Stimulated activated effector memory CD8-positive, alpha-beta T cell treated with anti-CD3 and anti-CD28 coated beads, Interleukin-12 subunit alpha, Interleukin-12 subunit beta, amount 100 ng/mL, for 72 hours (primary cell): ENCODE measurements around the gene ENOX1.

Source experiments
- ATAC-seq: fragments of 150-1000 bp; cut with Tn5 transposase; 2 replicates; pipeline ENCODE4 v1.10.0; 2021
- DNase-seq, 2 donors: peaks; one replicate each; pipeline ENCODE4 v3.0.0; 2021 to 2022; ENCODE audit warnings: low spot score in 2 of 2
- H3K27ac Mint-ChIP-seq: one replicate; pipeline ENCODE4 v1.8.0; 2022; ENCODE audit warnings: mild to moderate bottlenecking, mixed read lengths
- H3K36me3 Mint-ChIP-seq: one replicate; pipeline ENCODE4 v1.8.0; 2022; ENCODE audit warnings: mild to moderate bottlenecking, mixed read lengths
- H3K4me1 Mint-ChIP-seq: one replicate; pipeline ENCODE4 v1.8.0; 2022; ENCODE audit warnings: mixed read lengths
- H3K4me3 Mint-ChIP-seq: one replicate; pipeline ENCODE4 v1.8.0; 2022; ENCODE audit warnings: mild to moderate bottlenecking, mixed read lengths
- H3K9me3 Mint-ChIP-seq: one replicate; pipeline ENCODE4 v1.8.0; 2022; ENCODE audit warnings: mixed read lengths

ENOX1 gene

DNA sequence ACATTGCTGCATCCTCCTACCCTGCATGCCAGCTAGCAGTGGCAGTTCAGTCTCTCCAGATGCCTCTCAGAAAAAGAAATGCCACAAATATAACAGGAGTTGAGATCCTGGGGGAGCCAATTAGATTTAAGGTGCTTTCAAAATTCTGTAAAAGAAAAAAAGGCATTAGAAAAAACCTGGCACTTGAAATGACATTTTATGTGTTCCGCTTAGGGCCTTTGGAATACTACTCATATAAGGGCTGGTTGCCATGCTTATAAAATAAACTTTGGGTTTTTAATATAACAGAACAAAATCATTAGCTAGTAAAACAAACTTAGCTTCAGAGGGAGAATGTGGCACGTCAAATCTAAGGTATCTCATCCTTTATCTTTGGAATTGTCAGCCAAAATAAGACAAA, 104.1 kb downstream of the ENOX1 start:
- H3K4me1 Mint-ChIP-seq, result no peaks in the 10 kb centered on the region
- no peak overlapping the region for H3K4me3 Mint-ChIP-seq
- ATAC-seq (no peak), DNase-seq (no peak)
- no peaks in the 10 kb centered on the region for H3K36me3 Mint-ChIP-seq
- peaks cover 2% of the 10 kb centered on the region for H3K9me3 Mint-ChIP-seq
- no peak overlapping the region for H3K27ac Mint-ChIP-seq

DNA sequence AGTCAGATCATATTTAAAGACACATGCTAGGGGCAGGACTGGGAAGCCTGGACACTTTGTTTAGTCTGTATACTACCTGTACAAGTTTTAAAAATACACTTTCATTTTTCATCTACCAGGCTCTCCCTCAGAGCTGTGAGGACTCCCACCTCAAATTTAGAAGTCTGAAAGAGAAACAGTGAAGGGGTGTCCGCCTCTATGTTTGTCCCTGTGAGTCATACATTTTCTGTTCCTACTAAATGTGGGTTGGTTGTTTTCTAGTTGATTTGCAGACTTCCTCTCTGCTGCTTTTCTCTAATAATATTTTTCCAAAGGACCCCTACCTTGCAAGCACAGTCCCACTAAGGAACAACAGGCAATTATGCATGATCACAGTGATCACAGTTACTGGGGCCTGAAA, 110.5 kb downstream of the ENOX1 start:
- ATAC-seq, result no peak

DNA sequence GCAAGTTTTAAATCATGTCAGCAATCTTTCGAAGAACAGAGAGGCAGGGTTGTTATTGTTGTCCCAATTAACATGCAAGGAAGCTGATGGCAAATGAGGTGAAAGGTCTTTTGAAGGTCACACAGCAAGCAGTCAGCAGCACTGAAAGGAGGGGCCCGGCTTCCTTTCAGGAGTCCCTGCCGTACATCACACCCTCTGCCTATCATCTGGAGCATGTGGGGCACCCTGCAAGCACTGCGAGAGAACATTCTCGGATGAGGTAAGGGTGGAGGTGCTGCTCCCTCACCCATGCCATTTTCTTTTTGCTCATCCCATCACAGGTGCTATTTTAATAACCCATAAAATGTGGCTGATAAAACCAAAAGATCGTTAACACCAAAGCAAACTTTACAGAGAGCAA, 111.2 kb downstream of the ENOX1 start:
- no peaks in the 10 kb centered on the region for H3K4me1 Mint-ChIP-seq
- H3K36me3 Mint-ChIP-seq, result no peaks in the 10 kb centered on the region
- no peak overlapping the region for H3K4me3 Mint-ChIP-seq
- no peak overlapping the region for H3K27ac Mint-ChIP-seq
- DNase-seq (no peak), ATAC-seq (no peak)
- no peaks in the 10 kb centered on the region for H3K9me3 Mint-ChIP-seq

More for the DNA sequence above, 110.5 kb downstream of the ENOX1 start:
- Mint-ChIP-seq H3K9me3 (no peaks in the 10 kb centered on the region), H3K4me1 (no peaks in the 10 kb centered on the region), H3K4me3 (no peak overlapping the region), H3K27ac (no peak overlapping the region), H3K36me3 (no peaks in the 10 kb centered on the region)
- DNase-seq, result no peak

DNA sequence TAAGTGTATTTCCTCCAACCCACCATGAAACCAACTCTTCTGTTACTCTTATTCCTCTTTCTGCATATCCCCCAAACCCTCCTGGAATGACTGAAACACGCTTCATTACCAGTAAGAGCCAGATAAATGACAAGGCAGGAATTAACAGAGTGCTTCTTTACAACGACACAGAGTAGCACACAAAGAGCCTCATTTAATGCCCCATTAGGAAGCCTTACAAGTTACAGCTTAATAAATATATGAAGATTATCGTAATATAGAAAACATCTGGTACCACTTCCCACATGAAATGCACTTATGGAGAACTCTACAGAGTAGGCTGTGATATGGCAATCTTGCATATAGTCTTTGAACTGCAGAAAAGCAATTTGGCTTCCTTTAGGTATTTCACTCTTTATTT, 116.8 kb downstream of the ENOX1 start:
- Mint-ChIP-seq H3K4me1 (no peaks in the 10 kb centered on the region), H3K9me3 (no peaks in the 10 kb centered on the region), H3K4me3 (no peak overlapping the region), H3K27ac (no peak overlapping the region), H3K36me3 (no peaks in the 10 kb centered on the region)
- no peak for ATAC-seq
- no peak for DNase-seq

DNA sequence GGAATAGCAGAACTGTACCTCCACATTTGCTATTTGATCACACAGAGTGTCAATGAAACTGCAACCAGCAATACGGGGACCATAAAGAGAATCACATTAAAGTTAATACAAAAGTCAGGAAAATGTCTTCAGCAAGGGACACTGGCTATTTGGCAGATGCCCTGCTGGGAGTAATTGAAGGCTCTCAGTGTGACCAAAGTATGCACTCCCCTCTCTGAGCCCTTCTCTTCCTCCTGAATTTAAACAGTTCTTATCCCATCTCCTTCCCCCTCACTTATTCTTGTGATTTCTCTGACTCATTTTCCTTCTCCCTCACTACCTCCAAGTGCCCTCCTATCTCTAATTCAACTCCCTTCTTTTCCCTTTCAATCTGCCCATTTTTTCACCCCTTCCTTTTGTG, 117.7 kb downstream of the ENOX1 start:
- Mint-ChIP-seq H3K4me1 (no peaks in the 10 kb centered on the region), H3K27ac (no peak overlapping the region), H3K9me3 (no peaks in the 10 kb centered on the region), H3K4me3 (no peak overlapping the region), H3K36me3 (no peaks in the 10 kb centered on the region)
- DNase-seq (no peak), ATAC-seq (no peak)

DNA sequence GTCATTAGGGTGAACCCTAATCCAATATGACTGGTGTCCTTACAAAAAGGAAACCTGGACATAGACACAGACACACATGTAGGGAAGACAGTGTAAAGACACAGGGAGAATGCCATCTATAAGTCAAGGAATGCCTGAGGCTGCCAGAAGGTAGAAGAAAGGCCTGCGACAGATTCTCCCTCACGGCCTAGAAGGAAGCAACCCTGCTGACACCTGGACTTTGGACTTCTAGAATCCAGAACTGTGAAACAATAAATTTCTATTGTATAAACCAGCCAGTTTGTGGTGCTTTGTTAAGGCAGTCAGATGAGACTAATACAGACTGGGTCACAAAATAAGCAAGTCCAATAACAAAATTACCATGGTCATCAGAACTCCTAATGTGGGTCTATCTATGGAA, 120.4 kb downstream of the ENOX1 start:
- Mint-ChIP-seq H3K27ac (no peak overlapping the region), H3K4me3 (no peak overlapping the region), H3K36me3 (no peaks in the 10 kb centered on the region), H3K4me1 (no peaks in the 10 kb centered on the region), H3K9me3 (no peaks in the 10 kb centered on the region)
- ATAC-seq, result no peak
- DNase-seq, result no peak

DNA sequence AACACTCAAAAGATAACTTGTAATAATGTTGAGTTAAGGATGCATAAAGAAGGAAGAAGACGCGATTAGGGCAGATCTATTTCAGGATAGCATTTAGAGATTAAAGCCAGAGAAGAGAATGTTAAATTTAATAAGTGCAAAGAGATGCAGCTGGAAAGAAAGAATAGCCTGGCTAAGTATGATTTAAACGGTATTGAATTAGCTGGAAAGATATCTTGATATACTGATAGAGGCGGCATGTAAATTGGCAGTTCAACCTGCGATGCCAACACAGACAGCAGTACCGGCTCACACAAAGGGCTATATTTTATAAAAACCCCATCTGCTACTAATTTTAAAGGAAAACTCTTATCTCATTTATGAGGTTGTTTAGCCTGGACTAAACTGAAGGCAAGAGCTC, 121.4 kb downstream of the ENOX1 start:
- no peak for DNase-seq
- H3K9me3 Mint-ChIP-seq, result no peaks in the 10 kb centered on the region
- no peak overlapping the region for H3K27ac Mint-ChIP-seq
- no peak overlapping the region for H3K4me3 Mint-ChIP-seq
- no peaks in the 10 kb centered on the region for H3K4me1 Mint-ChIP-seq
- no peak for ATAC-seq
- H3K36me3 Mint-ChIP-seq, result no peaks in the 10 kb centered on the region

DNA sequence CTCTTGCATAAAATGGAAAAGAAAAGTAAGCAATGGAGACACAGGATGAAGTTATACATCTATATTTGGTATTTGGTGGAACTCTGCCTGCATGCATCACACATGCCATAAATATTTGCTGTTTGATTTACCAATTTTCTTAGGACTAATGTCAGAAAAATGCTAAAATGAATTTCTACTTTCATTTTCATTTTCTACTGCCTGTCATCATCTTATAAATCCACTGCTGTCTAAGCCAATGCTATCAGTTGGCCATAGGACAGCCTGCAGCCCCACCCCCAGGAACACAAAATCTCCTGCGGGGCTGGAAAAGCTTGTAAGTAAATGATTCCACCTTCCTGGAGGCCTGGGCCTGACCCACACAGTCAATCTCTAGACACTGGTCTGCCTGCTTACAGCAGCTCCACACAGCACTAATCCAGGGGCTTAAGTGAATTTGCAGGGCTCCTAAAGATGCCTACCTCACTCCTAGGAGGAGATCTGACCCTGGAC, 122.0 kb downstream of the ENOX1 start:
- no peaks in the 10 kb centered on the region for H3K9me3 Mint-ChIP-seq
- no peak for ATAC-seq
- DNase-seq, result no peak
- H3K27ac Mint-ChIP-seq, result no peak overlapping the region
- H3K4me3 Mint-ChIP-seq, result no peak overlapping the region
- no peaks in the 10 kb centered on the region for H3K4me1 Mint-ChIP-seq
- no peaks in the 10 kb centered on the region for H3K36me3 Mint-ChIP-seq

DNA sequence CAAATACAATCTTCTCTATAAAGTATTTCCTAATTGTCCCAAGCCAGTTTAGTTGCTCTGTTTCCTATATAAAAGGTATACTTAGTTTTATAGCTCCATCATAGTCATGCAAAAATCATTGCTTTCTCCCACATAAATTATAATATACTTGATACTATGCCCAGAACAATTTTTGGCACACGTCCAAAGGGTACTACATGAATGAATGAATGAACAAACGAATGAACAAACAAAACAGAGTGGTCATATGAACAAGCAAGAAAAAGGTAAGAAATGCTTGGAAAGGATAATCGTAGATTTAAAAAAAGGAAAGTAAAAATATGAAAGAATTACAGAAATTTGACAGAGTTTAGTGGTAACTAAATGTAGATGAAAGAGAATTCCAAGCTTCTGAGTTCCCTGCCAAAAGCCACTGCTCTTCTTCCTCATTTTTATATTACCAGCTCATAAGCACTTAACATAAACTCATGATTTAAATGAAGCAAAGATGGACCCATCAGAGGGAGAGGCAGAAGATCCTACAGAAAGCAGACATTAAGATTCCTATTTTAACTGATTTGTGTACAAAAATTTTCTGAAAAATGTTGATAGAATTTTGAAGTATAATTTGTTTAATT, 123.2 kb downstream of the ENOX1 start:
- Mint-ChIP-seq H3K4me1 (no peaks in the 10 kb centered on the region), H3K27ac (no peak overlapping the region), H3K4me3 (no peak overlapping the region), H3K9me3 (no peaks in the 10 kb centered on the region), H3K36me3 (no peaks in the 10 kb centered on the region)
- DNase-seq, result no peak
- ATAC-seq, result no peak

DNA sequence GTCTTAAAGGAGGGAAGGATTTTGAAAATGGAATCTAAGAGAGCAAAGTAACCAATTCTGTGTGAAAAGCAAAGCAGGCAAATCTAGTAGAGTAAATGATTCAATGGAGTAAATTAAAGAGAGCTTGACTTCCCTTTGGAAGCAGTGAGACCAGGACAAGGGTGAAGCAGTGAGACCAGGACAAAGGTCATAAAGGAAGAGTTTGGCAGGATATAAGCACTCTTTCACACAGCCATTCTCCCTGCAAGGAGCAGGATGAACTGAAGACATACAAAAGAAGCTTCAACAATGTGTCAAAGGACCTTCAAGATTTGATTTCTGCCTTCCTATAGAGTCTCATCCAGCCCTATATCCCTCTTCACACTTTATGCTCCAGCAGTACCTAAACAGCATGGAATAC, 123.8 kb downstream of the ENOX1 start:
- ATAC-seq, result no peak
- Mint-ChIP-seq H3K36me3 (no peaks in the 10 kb centered on the region), H3K4me1 (no peaks in the 10 kb centered on the region), H3K27ac (no peak overlapping the region), H3K9me3 (no peaks in the 10 kb centered on the region), H3K4me3 (no peak overlapping the region)
- DNase-seq, result no peak

DNA sequence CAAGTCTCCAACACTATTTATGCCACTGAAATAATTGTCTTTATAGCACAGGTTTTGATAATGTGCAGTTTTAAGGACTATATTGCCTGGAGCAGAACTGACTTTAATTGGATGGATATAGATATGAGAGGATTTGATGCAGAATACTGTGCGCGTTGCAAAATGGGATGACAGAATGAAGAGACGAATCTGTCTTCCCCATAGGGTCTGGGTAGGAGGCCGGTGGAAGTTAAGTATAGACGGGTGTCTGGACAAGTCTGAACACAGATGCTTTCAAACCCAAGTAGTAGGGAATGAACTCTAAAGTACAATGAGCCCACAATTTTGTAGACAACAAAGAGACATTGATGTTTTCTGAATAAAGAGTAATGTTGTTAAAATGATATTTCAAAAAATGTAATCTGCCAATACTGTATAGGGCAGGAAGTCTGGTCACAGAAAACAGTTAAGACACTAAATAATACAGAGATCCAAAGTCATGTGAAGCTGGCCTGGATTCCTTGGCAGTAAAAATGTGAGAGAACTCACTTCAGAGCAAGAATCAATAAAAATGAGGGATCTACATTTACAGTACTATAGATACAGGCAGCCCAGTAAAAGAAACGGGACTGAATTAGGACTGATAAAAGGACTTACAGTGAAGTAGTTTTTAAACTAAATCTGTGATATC, 125.5 kb downstream of the ENOX1 start:
- DNase-seq, result no peak

DNA sequence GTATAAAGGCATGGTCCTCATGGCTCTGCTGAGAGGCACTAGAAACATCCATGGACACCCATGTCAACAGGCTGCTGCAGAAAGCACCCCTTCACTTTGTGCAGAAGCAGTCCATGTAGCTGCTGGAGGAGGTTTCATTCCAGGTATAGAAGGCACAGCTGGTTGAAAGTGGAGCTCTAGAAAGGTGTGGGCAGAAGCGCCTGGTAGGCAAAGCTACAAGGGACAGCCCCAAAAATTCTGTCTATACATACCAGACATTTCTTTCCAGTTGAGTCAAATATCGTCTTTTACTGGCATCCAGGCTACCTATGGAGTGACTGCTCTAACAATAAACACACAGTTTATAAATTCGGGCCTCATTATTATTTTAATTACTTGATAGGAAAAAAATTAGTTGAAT, 129.3 kb downstream of the ENOX1 start:
- no peak overlapping the region for H3K27ac Mint-ChIP-seq
- H3K4me3 Mint-ChIP-seq, result no peak overlapping the region
- no peaks in the 10 kb centered on the region for H3K36me3 Mint-ChIP-seq
- DNase-seq (no peak), ATAC-seq (no peak)
- H3K4me1 Mint-ChIP-seq, result no peaks in the 10 kb centered on the region
- no peaks in the 10 kb centered on the region for H3K9me3 Mint-ChIP-seq

More for the DNA sequence above, 125.5 kb downstream of the ENOX1 start:
- H3K4me1 Mint-ChIP-seq, result no peaks in the 10 kb centered on the region
- no peak overlapping the region for H3K27ac Mint-ChIP-seq
- no peaks in the 10 kb centered on the region for H3K9me3 Mint-ChIP-seq
- ATAC-seq, result no peak
- H3K36me3 Mint-ChIP-seq, result no peaks in the 10 kb centered on the region
- H3K4me3 Mint-ChIP-seq, result no peak overlapping the region

DNA sequence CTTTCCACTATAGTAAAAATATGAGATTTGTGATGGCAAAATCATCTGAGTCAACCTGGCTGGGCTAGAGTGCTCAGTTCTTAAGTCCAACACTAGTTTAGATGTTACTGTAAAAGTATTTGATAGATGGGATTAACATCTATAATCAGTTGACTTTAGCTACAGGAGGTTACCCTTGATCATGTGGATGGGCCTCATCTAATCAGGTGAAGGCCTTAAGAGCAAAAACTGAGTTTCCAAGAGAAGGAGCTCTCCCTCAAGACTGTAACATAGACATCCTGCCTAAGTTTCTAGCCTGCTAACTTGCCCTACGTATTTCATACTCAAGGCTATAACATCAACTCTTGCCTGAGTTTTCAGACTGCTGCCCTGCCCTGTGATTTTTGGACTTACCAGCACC, 132.8 kb downstream of the ENOX1 start:
- no peaks in the 10 kb centered on the region for H3K36me3 Mint-ChIP-seq
- H3K9me3 Mint-ChIP-seq, result no peaks in the 10 kb centered on the region
- H3K27ac Mint-ChIP-seq, result no peak overlapping the region
- no peak overlapping the region for H3K4me3 Mint-ChIP-seq
- ATAC-seq (no peak), DNase-seq (no peak)
- no peaks in the 10 kb centered on the region for H3K4me1 Mint-ChIP-seq

DNA sequence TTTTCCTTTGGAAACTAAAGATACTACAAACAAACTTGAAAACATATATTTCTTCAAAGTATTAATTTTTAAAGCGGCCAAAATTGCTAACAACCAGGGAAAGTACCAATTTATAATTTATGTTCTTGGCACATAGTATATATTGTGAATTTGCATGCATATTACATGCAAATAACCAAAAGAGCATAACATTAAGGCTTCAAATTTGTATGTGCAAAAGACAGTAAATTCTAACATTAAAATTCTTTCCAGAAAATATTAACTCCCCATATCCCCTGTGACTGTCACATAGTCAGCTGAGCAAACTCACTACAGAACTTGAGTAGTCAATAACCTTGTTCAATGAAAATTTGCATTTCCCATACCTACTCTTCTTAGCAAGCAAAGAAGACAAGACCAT, 133.4 kb downstream of the ENOX1 start:
- H3K4me3 Mint-ChIP-seq, result no peak overlapping the region
- no peaks in the 10 kb centered on the region for H3K9me3 Mint-ChIP-seq
- H3K27ac Mint-ChIP-seq, result no peak overlapping the region
- H3K36me3 Mint-ChIP-seq, result no peaks in the 10 kb centered on the region
- H3K4me1 Mint-ChIP-seq, result no peaks in the 10 kb centered on the region
- no peak for ATAC-seq
- no peak for DNase-seq

DNA sequence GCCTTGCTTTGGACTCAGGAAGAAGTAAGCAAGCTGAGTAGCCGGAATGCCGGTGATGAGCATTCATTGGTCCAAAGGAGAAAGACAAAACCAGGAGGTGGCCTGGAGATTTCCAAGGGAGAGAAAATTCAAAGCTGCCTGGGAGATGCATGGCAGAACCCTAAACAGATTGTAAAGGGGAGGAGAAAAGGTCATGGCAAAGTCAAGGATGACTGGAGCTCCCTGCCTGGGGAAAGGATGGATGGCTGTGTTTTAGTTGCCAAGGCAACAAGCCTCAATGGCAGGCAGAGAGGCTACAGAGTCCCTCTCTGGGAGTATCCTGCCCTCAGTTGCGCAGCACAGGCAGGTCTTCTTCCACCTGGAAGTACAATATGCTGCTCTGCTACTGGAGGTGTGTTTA, 134.0 kb downstream of the ENOX1 start:
- no peaks in the 10 kb centered on the region for H3K36me3 Mint-ChIP-seq
- no peaks in the 10 kb centered on the region for H3K9me3 Mint-ChIP-seq
- no peak overlapping the region for H3K27ac Mint-ChIP-seq
- DNase-seq, result no peak
- no peak for ATAC-seq
- H3K4me1 Mint-ChIP-seq, result no peaks in the 10 kb centered on the region
- H3K4me3 Mint-ChIP-seq, result no peak overlapping the region

DNA sequence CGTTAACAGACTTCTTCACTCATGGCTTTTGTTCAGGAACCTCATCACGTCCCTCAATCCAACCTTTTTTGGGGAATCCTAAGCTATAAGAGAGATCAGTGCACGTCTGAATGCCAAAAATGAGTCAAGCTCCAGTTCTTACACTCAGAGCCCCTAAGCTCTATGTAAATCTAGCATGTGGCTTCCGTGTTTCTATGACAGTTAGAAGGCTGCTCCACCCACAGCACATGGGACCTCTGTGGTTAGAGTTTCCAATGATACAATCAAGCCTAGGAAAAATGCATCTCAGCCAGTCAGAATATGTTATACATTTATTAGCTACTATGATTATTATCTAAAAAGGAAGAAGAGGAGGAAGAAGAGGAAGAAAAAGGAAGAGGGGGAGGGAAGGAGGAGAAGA, 135.9 kb downstream of the ENOX1 start:
- no peak overlapping the region for H3K27ac Mint-ChIP-seq
- H3K9me3 Mint-ChIP-seq, result no peaks in the 10 kb centered on the region
- H3K36me3 Mint-ChIP-seq, result no peaks in the 10 kb centered on the region
- no peaks in the 10 kb centered on the region for H3K4me1 Mint-ChIP-seq
- ATAC-seq, result no peak
- no peak for DNase-seq
- no peak overlapping the region for H3K4me3 Mint-ChIP-seq
